Left ventricle myocardium inferior (tissue), 1 donor: Measurements from ENCODE around the gene P4HTM. TPM values are rescaled to one million over a fixed set of nuclear protein-coding genes. Genes with fewer than 3 reads are reported as not detected.
"Not testable (repeated sequence)": the region's sequence is repeated elsewhere in the genome, so short reads cannot be mapped to it uniquely, and the experiment has no call there.

Experiments used
- DNase-seq: peaks from one replicate; pipeline ENCODE4 v3.0.0-alpha.2; 2020
- H3K27ac ChIP-seq: fragments of 200-600 bp; replicated peaks from 2 replicates; pipeline ENCODE4 v1.8.0; 2021
- H3K27me3 ChIP-seq: fragments of 200-600 bp; 2 replicates; pipeline ENCODE4 v1.8.0; 2021; ENCODE audit warnings: low read depth
- H3K36me3 ChIP-seq: fragments of 200-600 bp; 2 replicates; pipeline ENCODE4 v1.8.0; 2021
- H3K4me1 ChIP-seq: fragments of 200-600 bp; 2 replicates; pipeline ENCODE4 v1.8.0; 2021
- H3K4me3 ChIP-seq: fragments of 200-600 bp; 2 replicates; pipeline ENCODE4 v1.8.0; 2021; ENCODE audit warnings: mild to moderate bottlenecking, moderate library complexity
- H3K9me3 ChIP-seq: fragments of 200-600 bp; replicated peaks from 2 replicates; pipeline ENCODE4 v1.8.0; 2021
- CTCF ChIP-seq: fragments of 200-600 bp; IDR thresholded peaks from 2 replicates; pipeline ENCODE4 v1.8.0; 2021; ENCODE audit warnings: antibody characterized with exemption, mild to moderate bottlenecking, borderline replicate concordance
- intact Hi-C: fragments of 100-400 bp; cut with micrococcal nuclease; formaldehyde crosslinking; loops from one replicate; pipeline ENCODE4 v1.11.0; 2022
- total RNA-seq: library from RNA; stranded (reverse); fragmentation: NEBNext Ultra II Directional; extraction: Animal tissue kit (Norgen Biotek cat#: 25700); gene quantifications from one replicate; pipeline ENCODE4 v1.2.1, GENCODE V29; 2021
- donor health status: DM: no; HTN: yes; CAD: no; lungs with severe emphysema.

The P4HTM gene
- total RNA-seq, 1 donor from 2014 or later, result 28.9 TPM

DNA sequence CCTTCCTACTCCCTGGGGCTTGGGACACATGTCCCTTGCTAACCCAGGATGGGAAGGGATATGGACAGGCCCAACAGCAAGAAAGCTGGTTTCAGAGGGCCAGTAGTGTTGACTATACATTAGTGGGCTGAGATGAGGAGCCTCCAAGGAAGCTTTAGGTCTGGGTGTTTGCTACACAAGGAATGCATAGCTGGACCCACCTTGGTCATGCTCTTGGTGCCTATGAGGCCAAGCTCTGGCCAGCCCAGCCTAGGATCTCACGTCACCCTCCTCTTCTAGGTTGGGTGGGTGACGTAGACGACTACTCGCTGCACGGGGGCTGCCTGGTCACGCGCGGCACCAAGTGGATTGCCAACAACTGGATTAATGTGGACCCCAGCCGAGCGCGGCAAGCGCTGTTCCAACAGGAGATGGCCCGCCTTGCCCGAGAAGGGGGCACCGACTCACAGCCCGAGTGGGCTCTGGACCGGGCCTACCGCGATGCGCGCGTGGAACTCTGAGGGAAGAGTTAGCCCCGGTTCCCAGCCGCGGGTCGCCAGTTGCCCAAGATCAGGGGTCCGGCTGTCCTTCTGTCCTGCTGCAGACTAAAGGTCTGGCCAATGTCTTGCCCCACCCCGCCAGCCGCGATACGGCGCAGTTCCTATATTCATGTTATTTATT, 16.5 kb downstream of the P4HTM start:
- peak overlapping the region; percentile 98 for H3K27ac ChIP-seq
- TF ChIP-seq CTCF, result no peak
- peaks cover 32% of the 10 kb centered on the region for H3K4me1 ChIP-seq
- DNase-seq, result peak; percentile 50
- peaks cover 2% of the 10 kb centered on the region for H3K36me3 ChIP-seq
- no peaks in the 10 kb centered on the region for H3K9me3 ChIP-seq
- H3K4me3 ChIP-seq, result peak overlapping the region; percentile 91
- no peaks in the 10 kb centered on the region for H3K27me3 ChIP-seq
- intact Hi-C loops, result no loop called here

GRCh38 chr3:49007068-49007770, 17.2 kb downstream of the P4HTM start, which contains the start of gene WDR6:
TSS of gene WDR6 (plus strand) at chr3:49007391. CDS start at chr3:49007432, 41 bp downstream.
- intact Hi-C loops, result no loop called here
- Histone ChIP-seq H3K27ac (peak within 1 kb of the TSS; percentile 98), H3K36me3 (peaks cover 9% of the 10 kb centered on the region)

DNA sequence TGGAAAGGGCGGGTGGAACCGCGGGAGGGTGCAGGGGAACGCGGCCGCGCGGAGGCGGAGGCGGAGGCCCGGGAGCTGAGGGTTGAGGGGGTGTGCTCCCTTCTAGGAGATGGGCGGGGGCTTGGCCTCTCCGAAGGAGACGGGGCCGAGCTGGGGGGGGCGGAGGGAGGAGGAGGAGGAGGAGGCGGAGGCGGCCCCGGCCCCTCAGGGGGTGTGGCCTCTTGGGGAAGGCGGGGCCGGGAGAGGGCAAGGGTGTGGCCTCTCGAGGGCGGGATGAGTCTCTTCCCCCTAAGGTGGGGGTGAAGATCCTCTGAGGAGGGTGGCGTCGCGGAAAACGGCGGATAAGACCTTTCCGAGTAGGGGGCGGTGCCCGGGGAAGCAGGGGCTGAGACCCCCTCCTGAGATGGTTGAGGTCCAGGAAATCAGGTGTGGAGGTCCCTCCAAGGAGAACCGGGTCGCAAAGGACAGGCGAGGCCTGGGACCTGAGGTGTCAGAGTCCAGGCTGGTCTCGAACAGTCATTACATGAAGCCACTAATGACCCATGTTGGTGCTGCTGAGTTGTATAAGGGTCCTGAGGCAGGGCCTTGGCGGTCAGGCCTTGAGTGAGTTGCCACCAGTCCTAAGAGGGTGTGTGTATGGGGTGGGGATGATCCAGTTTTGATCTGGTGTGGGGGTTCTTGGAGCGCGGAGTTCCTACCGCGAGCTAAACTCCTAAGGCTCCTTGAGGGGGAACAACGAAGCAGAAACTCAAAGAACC, 17.9 kb downstream of the P4HTM start:
- Histone ChIP-seq H3K27me3 (no peaks in the 10 kb centered on the region), H3K4me3 (peak overlapping the region; percentile 91), H3K9me3 (no peaks in the 10 kb centered on the region), H3K36me3 (peaks cover 14% of the 10 kb centered on the region), H3K27ac (peak overlapping the region; percentile 98), H3K4me1 (peaks cover 46% of the 10 kb centered on the region)
- DNase-seq, result peak; percentile 88
- no peak for TF ChIP-seq CTCF
- intact Hi-C loops, result no loop called here

More at GRCh38 chr3:49007068-49007770, 17.2 kb downstream of the P4HTM start, which contains the start of gene WDR6:
- Histone ChIP-seq H3K9me3 (no peaks in the 10 kb centered on the region), H3K4me3 (peak within 1 kb of the TSS; percentile 91), H3K27me3 (no peaks in the 10 kb centered on the region), H3K4me1 (peaks cover 38% of the 10 kb centered on the region)
- DNase-seq, result peak; percentile 97
- peak; percentile 55 for TF ChIP-seq CTCF

DNA sequence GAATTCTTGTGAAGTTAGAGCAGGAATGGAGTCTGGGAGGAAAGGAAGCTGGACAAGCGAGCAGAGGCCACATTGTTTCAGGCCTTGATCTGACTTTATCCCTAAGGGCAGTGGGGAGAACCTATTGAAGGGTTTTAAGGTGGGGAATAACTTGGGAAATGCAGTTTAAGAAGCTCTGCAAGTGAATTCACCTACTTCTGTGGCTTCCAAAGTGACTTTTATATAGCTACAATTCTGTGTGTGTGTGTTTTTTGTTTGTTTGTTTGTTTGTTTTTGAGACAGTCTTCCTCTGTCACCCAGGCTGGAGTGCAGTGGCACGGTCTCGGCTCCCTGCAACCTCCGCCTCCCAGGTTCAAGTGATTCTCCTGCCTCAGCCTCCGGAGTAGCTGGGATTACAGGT, 18.6 kb downstream of the P4HTM start:
- DNase-seq, H3K9me3 ChIP-seq, H3K27me3 ChIP-seq, intact Hi-C loops: not testable (repeated sequence)
- H3K4me3 ChIP-seq, result peak overlapping the region; percentile 91
- H3K36me3 ChIP-seq, result peaks cover 20% of the 10 kb centered on the region
- peaks cover 52% of the 10 kb centered on the region for H3K4me1 ChIP-seq
- peak overlapping the region; percentile 98 for H3K27ac ChIP-seq

- Histone ChIP-seq H3K4me1 (peaks cover 57% of the 10 kb centered on the region), H3K36me3 (peaks cover 27% of the 10 kb centered on the region), H3K27ac (no peak overlapping the region), H3K4me3 (no peak overlapping the region), H3K27me3 (no peaks in the 10 kb centered on the region), H3K9me3 (no peaks in the 10 kb centered on the region)
- no peak for TF ChIP-seq CTCF
- no peak for DNase-seq
- intact Hi-C loops, result no loop called here
These were observed 19.4 kb downstream of the P4HTM start for GRCh38 chr3:49009396-49009795.
